ENCODE data around the gene TRIM2. TPM values are rescaled to one million over a fixed set of nuclear protein-coding genes. Genes with fewer than 3 reads are reported as not detected.

TRIM2 gene
- total and polyA plus RNA-seq, 9 donors = 9.5 to 57.5 (median 44.4) TPM

- H3K27me3 ChIP-seq = no peaks in the 10 kb centered on the region
- intact Hi-C loops (cut with DNase I) = loop anchor here in 1 of 4 donors (10.0 kb wide), 1 partner anchor 67 kb away; no protein-coding TSS in a partner anchor
- peak; percentile 60 to 77 (median 68) for DNase-seq
These were observed 17.8 kb downstream of the TRIM2 start for GRCh38 chr4:153221783-153222706.

GRCh38 chr4:153222707-153223426 is 18.6 kb downstream of the TRIM2 start:
- peaks cover 8% of the 10 kb centered on the region for H3K4me1 ChIP-seq (ENCODE audit: insufficient read depth)
- WGBS, 3 donors = 0 to 1% (median 0%) methylated on average over 56 to 61 of the region's 61 CpGs
- H3K27ac ChIP-seq = peak overlapping the region; percentile 89 to 94
- H3K27me3 ChIP-seq = no peaks in the 10 kb centered on the region
- TF ChIP-seq EP300 (IDR thresholded peaks at IDR 0.05) (no peak), POLR2A (IDR thresholded peaks at IDR 0.05) (no peak), CTCF (IDR thresholded peaks at IDR 0.05) (no peak)
- DNase-seq = peak; percentile 58 to 79 (median 72)
- no peaks in the 10 kb centered on the region for H3K36me3 ChIP-seq
- peak overlapping the region; percentile 50 for H3K4me3 ChIP-seq
- no peaks in the 10 kb centered on the region for H3K9me3 ChIP-seq
- intact Hi-C loops (cut with DNase I) = loop anchor here in 1 of 4 donors (10.0 kb wide), 1 partner anchor 68 kb away; no protein-coding TSS in a partner anchor

More at GRCh38 chr4:153221783-153222706, 17.8 kb downstream of the TRIM2 start:
- H3K4me3 ChIP-seq = peak overlapping the region; percentile 50
- TF ChIP-seq CTCF (IDR thresholded peaks at IDR 0.05) = no peak
- TF ChIP-seq POLR2A (IDR thresholded peaks at IDR 0.05) = peak; percentile 40
- no peaks in the 10 kb centered on the region for H3K9me3 ChIP-seq
- peak overlapping the region; percentile 89 to 94 for H3K27ac ChIP-seq
- H3K4me1 ChIP-seq (ENCODE audit: insufficient read depth) = peaks cover 8% of the 10 kb centered on the region
- 14 to 17% (median 16%) methylated on average over 29 to 30 of the region's 30 CpGs for WGBS, 3 donors
- no peaks in the 10 kb centered on the region for H3K36me3 ChIP-seq

- Histone ChIP-seq H3K9me3 (no peaks in the 10 kb centered on the region), H3K4me1 (ENCODE audit: insufficient read depth) (peaks cover 8% of the 10 kb centered on the region), H3K4me3 (peak overlapping the region; percentile 50), H3K27ac (peak overlapping the region; percentile 89 to 94), H3K36me3 (no peaks in the 10 kb centered on the region), H3K27me3 (no peaks in the 10 kb centered on the region)
- WGBS, 3 donors = 1 to 4% (median 3%) methylated on average over 9 of the region's 9 CpGs
- intact Hi-C loops (cut with DNase I) = loop anchor here in 1 of 4 donors (10.0 kb wide), 1 partner anchor 69 kb away; no protein-coding TSS in a partner anchor
- TF ChIP-seq CTCF (IDR thresholded peaks at IDR 0.05) (no peak), POLR2A (IDR thresholded peaks at IDR 0.05) (no peak), EP300 (IDR thresholded peaks at IDR 0.05) (no peak)
- no peak for DNase-seq
These were observed 19.2 kb downstream of the TRIM2 start for GRCh38 chr4:153223427-153223801.

GRCh38 chr4:153223930-153224329 is 19.7 kb downstream of the TRIM2 start:
- TF ChIP-seq EP300 (IDR thresholded peaks at IDR 0.05) = no peak
- no peak for TF ChIP-seq CTCF (IDR thresholded peaks at IDR 0.05)
- no peak for TF ChIP-seq POLR2A (IDR thresholded peaks at IDR 0.05)

More at GRCh38 chr4:153223930-153224329, 19.7 kb downstream of the TRIM2 start:
- H3K27me3 ChIP-seq = no peaks in the 10 kb centered on the region
- peak overlapping the region; percentile 50 for H3K4me3 ChIP-seq
- no peaks in the 10 kb centered on the region for H3K9me3 ChIP-seq
- no peak for DNase-seq
- peaks cover 8% of the 10 kb centered on the region for H3K4me1 ChIP-seq (ENCODE audit: insufficient read depth)
- intact Hi-C loops (cut with DNase I) = loop anchor here in 1 of 4 donors (10.0 kb wide), 1 partner anchor 69 kb away; no protein-coding TSS in a partner anchor
- H3K36me3 ChIP-seq = no peaks in the 10 kb centered on the region
- H3K27ac ChIP-seq = peak overlapping the region in 1 of 2 donors; percentile 94
- WGBS, 3 donors = 26 to 37% (median 32%) methylated on average over 1 of the region's 1 CpG
